Stimulated activated CD4-positive, alpha-beta T cell treated with anti-CD3 and anti-CD28 coated beads, Interleukin-2, amount 100 ng/mL, for 4 hours (primary cell): Measurements from ENCODE around the gene SELENBP1.
"Not testable (repeated sequence)": the region's sequence is repeated elsewhere in the genome, so short reads cannot be mapped to it uniquely, and the experiment has no call there.

Experiments used
- DNase-seq: peaks from one replicate; pipeline ENCODE4 v3.0.0-alpha.2; 2020; ENCODE audit warnings: low read depth

SELENBP1 gene

DNA sequence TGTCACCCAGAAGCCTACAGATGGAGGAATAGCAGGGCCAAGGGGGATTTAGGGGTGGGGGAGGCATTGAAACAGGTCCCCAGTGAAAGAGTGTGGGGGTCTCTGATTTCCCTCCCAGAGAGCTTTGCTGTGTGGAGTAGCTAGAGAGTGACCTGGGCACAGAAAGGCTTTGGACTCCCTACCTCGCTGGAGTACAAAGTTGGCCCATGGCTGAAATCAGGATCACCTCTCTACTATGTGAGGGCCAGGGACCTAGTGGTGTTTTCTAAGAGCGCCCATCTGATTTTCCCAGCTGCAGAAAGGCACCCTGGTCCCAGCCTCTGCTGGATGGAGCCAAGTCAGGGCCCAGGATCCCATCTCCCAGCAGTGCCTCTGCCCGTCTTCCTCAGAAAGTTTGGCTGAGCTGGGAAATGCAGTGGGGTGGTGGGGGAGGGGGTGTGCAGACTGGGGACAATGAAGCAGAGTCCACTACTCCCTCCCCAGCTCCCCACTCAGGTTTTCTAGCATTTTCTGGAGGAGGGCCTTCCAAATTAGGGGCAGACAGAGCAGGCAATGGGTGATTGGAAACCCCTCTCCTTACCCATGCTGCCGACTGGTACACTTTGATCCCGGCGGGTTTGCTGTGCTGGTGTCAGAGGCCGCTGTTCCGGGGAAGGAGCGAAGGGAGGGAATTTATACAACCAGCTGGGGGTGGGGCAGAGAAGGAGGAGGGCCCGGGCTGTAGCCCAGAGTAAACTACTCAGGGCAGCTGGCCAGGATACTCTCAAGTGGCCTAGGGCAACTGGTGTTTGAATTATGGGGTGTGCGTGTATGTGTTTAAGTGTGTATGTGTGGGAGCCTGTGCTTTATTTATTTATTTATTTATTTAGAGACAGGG, at the start of gene SELENBP1:
SELENBP1 (minus strand) TSS at position 648 of the 877 bp plus-strand sequence; CDS start at position 584, 64 bp downstream.
- no peak for DNase-seq

DNA sequence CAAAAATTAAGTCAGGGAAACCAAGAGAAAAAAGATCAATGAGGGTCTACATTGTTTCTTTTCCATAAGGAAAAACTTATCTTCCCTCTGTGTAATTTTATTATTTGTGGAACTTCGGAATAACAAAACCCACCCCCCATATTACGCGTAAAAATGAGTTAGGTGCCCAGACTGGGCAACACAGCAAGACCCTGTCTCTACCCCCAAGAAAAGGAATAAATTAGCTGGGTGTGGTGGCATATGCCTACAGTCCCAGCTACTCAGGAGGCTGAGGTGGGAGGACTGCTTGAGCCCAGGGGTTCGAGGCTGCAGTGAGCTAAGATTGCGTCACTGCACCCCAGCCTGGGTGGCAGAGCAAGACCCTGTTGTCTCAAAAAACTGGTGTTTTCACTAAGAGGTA, 47.3 kb upstream of the SELENBP1 start:
- DNase-seq = no peak

DNA sequence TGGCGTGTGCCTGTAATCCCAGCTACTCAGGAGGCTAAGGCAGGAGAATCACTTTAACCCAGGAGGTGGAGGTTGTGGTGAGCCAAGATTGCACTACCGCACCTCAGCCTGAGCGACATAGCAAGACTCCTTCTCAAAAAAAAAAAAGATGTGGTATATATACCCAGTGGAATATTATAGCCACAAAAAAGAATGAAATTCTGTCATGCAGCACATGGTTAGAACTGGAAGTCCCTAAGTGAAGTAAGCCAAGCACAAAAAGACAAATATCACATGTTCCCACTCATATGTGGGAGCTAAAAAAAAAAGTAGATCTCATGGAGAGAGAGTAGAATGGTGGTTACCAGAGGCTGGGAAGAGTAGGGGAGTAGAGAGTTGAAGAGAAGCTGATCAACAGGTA, 45.6 kb upstream of the SELENBP1 start:
- no peak for DNase-seq

DNA sequence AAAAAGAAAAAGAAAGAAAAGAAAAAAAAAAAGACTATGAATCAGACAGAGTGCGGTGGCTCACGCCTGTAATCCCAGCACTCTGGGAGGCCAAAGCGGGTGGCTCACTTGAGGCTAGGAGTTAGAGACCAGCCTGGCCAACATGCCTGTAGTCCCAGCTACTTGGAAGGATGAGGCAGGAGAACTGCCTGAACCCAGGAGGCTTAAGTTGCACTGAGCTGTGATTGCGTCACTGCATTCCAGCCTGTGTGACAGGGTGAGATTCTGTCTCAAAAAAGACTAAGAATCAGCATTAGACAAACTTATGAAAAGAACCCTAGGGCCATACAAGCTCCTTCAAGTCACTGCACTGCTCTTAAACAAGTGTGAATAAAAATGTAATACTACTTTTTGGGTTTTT, 43.7 kb upstream of the SELENBP1 start:
- DNase-seq = no peak

DNA sequence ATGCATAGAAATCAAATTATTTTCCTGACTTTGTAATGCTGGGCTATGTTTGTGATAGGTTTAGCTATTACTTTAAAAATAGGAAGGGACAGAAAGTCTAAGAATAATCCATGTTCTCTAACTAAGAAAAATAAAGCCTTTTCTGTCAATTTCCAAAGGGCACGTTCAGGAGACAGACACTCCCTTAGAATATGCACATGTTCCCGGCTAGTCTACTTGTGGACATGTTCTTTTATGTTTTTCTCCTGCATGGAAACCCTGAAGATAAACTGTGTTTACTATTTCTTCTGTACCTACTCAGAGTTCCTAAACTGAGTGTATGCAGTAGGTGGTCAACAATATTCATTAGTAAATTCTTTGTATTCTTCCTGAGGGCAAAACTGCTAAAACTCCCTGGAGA, 39.4 kb upstream of the SELENBP1 start:
- no peak for DNase-seq

DNA sequence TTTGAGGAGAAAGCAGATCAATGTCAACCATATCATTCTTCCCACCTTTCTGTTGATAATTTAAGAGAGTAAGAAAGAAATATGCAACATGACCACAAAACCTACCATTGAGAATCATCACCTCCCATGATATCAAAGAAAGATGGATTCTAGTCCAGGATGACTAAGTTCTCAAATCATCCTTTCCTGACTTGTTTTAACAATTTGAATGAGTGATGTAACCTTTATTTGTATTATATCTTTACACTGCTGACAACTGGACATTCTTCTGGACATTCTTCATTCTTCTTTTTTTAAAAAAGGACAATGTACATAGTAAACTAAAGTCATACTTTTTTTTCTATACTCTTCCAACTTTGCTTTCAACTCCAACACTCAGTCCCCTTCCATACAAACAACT, 36.4 kb upstream of the SELENBP1 start:
- DNase-seq = no peak

DNA sequence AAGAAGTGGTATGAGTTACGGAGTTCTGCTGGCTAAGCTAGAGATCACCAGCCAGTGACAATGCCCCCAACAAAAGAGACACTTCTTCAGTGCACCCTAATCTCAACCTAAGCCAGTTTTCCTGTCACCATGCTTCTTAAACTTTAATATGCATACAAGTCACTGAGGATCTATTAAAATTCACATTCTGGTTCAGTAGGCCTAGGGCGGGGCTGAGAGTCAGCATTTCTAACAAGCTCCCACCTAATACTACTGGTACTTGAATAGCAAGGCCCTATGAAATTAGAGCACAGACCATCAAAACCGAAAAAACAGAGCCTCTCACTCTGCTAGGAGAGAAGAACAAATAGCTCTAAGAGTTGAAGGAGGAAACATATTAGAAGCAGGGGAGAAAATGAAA, 34.8 kb upstream of the SELENBP1 start:
- DNase-seq = no peak

DNA sequence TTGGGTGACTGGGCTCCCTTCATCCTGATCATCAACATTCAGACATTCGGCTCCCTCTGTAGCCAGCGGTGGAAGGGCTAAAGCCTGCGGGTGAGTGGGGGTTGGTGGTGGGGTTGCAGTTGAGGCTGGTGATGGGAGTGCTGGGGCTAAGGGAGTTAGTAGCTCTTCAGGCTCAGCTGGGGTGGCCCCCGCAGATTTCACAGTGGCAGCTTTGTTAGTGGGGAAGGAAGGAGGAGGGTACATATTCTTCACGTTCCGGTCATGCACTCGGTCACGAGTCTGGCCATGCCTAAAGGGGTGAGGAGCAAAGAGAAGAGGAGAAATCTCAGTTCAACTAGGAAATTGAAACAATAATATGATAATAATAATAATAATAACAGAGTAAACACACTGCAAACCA, 33.7 kb upstream of the SELENBP1 start:
- no peak for DNase-seq

DNA sequence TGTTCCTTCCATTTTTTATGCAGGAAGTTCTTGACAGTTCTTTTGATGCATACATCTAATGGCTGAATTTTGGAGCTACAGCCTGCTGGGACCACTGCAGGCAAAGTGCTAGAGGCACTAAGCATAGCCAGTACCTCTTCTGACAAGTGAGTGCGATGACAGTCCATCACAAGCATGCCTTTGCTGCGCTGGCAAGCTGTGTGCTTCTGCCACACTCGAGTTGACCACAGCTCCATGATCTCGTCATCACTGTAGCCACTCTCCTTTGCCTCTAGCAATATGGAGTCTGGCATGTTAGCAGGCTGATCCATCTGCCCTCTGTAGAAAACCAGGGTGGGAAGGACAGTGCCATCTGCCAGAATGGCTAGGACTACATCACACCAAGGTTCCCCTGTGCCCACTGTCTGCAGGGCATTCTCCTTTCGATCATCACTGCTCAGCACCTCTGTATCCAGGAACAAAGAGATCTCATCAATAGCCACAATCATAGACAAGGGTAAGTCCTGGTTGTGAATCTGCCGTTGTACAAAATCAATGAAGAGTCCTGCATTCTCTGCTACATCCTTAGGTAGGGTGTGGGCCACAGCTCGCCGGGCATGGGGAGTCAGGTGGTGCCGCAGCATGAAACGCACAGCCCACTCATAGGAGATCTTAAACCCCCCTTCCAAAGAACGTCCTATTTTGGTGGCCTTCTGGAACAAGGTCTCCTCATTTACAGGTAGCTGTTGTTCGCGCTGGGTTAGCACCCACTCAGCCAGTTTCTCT, 32.9 kb upstream of the SELENBP1 start:
- DNase-seq = no peak

DNA sequence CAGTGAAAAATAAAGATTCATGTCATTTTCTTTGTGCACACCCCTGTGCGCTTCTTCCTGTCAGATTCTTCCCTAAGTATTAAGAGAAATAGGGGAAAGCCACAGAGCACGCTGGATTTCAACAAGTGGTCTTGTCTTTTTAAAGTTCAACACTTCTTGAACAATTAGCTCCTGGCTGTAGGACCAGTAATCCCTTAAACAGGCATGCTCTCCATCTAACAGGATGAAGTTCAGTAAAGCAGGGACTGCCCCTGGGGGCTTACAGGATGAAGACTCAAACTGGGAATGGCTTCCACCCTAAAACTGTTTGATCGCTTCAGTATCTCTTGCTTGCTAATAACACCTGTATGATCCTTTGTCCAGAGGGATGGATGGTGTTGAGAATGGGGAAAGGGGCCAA, 31.1 kb upstream of the SELENBP1 start:
- no peak for DNase-seq

DNA sequence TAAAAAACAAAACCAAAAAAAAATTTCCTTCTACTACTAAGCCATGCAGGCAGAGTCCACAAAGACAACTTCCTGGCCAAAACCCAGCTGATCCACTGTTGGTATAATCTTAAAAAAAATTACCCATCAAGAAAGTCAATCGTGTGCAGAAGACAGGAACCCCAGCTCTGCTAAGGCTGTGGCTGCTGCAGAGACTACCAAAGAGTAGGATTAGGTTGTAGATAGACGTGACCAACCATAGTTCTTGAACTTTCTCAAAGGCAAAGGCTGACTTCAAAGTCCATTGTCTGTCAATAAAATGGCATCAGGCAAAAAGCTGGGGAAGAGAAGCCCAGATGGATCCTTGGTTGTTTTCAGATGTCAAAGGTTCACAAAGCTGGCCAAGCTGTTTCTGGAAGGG, 30.3 kb upstream of the SELENBP1 start:
- no peak for DNase-seq

DNA sequence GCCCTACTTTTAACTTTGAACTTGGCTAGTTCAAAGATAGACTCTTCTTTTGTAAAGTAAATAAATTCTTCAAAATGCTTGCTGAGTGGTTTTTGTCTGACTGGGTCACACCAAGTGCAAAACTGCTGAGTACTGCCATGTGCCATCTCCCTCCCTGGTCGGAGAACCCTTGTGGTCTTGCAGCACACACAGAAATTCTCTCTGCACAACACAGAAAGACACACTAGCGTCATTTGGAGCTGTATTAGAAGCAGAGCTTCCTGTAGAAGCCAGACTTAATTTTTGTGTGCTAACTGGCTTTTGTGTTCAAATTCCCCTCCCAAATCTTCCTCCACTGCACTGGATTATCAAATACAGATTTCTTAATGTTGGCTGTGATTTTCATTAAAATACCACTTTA, 29.4 kb upstream of the SELENBP1 start:
- no peak for DNase-seq

DNA sequence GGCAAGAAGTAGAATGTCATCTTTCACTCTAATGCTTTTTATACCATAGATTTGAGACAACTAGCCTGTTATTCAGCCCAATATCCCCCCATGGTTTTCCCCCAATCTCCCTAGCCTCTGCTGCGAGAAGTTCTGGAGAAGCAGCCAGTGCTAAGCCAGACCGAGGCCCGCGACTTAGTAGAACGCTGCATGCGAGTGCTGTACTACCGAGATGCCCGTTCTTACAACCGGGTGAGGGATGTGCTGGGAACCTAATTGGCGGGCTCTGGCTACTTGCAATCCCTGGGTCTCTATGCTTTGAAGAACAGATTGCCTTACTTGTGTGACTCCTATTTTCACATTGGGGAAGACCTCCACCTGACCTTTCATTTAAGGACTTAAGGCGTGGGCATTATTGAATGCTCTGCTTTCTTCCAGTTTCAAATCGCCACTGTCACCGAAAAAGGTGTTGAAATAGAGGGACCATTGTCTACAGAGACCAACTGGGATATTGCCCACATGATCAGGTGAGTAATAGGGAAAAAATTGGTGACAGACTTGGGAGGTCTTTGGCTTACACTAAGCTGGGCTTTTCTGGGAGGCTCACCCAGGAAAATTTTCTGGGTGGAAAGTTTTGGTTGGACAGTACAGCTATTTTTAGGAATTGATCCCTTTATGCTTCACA, 28.8 kb upstream of the SELENBP1 start:
- no peak for DNase-seq

DNA sequence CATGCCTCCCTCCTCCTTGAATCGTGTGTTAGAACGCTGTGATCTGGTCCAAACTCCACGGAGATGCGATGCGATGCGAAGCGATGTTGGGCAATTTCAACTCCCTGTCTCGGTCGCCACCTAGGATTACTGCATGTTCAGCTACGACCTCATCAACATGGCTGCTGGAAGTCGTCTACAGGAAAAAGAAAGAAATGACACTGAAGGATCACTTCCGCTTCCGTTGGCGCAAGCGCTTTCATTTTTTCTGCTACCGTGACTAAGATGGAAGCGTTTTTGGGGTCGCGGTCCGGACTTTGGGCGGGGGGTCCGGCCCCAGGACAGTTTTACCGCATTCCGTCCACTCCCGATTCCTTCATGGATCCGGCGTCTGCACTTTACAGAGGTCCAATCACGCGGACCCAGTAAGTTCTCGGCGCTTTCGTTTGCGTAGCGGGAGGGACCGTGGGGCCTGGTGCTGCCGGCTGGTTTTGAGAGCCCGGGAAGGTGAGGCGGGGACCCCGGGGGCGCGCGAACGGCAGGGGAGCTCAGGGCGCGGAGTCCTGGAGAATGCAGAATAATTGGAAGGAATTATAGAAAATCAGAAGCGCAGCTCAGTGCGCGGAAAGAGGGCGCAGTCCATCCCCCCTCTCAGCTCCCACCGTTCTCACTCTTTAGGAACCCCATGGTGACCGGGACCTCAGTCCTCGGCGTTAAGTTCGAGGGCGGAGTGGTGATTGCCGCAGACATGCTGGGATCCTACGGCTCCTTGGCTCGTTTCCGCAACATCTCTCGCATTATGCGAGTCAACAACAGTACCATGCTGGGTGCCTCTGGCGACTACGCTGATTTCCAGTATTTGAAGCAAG, 27.0 kb upstream of the SELENBP1 start, which contains the start of gene PSMB4:
PSMB4 (plus strand) TSS at position 250 of the 848 bp plus-strand sequence; CDS start at position 265, 15 bp downstream.
- peak; percentile 67 for DNase-seq

DNA sequence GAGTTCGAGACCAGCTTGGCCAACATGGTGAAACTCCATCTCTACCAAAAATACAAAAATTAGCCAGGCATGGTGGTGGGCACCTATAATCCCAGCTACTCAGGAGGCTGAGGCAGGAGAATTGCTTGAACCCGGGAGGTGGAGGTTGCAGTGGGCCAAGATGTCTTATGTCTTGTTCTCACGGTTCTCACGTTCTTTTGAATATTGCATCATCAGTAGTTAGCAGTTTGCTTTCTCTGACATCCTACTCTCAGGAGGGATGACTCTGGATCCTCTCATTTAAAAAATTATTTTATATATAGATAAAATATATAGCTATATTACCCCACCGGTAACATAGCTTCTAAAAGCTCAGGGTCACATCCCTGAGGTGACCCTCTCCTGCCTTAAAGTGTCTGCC, 23.8 kb upstream of the SELENBP1 start:
- DNase-seq = not testable (repeated sequence)

DNA sequence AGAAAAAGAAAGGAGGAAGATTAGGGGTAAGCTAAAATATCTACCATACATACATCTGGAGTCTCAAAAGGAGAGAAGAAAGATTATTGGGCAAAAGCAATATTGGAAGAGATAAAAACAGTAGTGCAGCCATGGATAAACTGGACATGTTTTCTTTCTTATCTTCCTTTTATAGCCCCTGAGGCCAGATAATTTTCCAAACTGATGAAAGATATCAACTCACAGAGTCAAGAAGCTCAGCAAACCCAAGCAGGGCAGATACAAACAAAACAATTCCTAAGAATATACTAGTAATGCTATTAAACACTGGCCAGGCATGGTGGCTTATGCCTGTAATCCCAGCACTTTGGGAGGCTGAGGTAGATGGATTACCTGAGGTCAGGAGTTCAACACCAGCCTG, 21.1 kb upstream of the SELENBP1 start:
- DNase-seq = no peak

DNA sequence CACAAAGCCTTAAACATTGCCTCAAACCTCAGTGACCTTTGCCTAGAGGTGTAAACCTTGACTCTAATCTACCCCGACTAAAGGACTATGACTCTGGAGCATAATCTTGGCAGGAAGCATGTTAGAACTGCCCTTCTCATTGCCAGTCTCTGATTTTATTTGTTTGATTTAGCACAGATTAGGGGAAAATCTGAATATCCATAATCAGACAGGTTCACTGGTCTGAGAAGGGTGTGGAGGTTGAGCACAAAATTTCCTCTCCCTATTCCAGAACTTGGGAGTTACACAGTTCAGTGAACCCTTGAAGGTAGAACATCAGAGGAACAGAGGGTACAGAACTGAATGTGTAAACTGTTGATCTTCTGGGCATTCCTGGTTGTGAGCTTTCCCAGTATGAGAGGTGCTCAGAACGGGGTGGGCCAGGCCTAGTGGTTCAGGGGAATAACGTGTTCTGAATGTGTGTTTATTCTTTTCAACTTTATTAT, 18.6 kb upstream of the SELENBP1 start:
- no peak for DNase-seq

DNA sequence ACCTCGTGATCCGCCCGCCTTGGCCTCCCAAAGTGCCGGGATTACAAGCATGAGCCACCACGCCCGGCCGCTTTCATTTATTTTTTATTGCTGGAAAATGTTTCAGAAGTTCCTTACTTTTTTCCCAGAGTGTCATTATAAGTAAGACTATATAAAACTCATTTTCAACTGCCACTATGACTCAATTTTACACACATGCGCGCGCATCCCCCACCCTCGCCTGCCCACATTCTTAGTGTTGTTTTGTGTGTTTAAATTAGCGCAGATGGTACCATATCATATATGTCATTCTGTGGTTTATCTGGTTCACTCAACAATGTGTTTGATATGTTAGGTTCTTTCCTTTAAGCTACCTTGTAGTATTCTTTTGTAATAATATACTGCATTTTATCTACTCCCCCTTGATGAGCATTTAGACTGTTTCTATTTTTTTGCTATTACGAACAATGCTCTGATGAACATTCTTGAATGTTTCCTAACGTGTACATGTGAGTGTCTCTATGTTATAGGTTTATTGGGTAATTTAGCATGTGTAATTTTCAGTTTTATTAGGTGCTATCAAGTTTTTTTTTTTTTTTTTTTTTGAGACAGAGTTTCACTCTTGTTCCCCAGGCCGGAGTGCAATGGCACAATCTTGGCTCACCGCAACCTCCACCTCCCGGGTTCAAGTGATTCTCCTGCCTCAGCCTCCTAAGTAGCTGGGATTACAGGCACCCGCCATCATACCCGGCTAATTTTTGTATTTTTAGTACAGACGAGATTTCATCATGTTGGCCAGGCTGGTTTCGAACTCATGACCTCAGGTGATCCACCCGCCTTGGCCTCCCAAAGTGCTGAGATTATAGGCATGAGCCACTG, 17.9 kb upstream of the SELENBP1 start:
- not testable (repeated sequence) for DNase-seq

DNA sequence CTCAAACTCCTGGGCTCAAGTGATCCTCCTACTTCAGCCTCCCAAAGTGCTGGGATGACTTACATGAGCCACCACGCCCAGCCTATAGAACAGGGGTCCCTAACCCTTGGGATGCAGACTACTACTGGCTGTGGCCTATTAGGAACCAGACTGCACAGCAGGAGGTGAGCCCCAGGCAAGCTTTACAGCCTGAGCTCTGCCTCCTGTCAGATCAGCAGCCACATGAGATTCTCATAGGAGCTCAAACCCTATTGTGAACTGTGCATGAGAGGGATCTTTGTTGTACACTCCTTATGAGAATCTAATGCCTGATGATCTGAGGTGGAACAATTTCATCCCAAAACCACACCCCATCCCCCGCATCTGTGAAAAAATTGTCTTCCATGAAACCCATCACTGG, 13.5 kb upstream of the SELENBP1 start:
- no peak for DNase-seq

DNA sequence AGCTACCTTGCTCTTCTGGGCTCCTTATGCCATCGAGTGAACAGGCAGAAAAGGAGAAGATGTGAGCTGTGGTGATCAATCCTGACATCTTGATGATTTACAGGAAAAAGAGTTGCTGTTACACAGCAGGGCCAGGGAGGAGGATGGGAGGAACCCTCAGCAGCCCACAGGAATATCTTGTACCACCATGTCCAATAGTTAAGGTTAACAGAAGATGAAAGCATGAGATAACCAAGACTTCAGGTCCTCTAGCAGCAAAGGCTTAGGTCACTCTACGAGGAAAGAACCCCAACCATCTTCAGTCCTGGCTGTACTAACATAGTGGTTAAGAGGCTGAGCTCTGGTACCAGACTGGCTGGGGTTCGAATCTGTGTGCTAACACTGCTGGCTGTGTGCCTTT, 12.1 kb upstream of the SELENBP1 start:
- DNase-seq = no peak
